ENCODE measurements around the gene PDZD7. TPM values are rescaled to one million over a fixed set of nuclear protein-coding genes. Genes with fewer than 3 reads are reported as not detected.

Gene PDZD7
- polyA plus RNA-seq, 3 donors: 2.3 to 4.3 (median 3.8) TPM

DNA sequence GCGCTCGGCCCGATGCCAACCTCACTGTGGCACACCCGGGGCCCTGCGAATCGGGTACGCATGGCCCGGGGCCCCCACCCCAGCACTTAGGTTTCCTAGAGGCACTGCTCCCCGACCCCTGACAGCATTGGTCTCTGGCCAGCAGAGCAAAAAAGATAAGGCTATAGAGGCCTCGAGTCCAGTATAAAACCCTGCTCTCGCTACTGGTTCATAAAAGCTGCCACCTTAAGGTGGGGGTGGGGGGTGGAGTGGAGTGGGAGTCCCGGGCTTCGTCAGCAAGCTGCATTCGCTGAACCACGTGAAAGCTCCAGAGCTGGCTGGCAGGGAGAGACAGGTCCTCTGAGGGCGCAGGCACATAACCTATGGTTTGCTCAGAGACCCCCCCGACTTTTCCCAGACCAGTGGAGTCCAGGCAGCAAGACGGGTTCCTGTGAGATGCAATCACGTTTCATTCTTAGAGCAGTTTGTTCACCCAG is 32.2 kb upstream of the PDZD7 start:
- no peak for DNase-seq (ENCODE audit: extremely low read depth in 1 of 11, low read depth in 9 of 11, low spot score in 4 of 11)

- peak in 2 of 11 donors; percentile 67 for DNase-seq (ENCODE audit: extremely low read depth in 1 of 11, low read depth in 9 of 11, low spot score in 4 of 11)
Measured at GRCh38 chr10:101062232-101063049, 31.5 kb upstream of the PDZD7 start.

DNA sequence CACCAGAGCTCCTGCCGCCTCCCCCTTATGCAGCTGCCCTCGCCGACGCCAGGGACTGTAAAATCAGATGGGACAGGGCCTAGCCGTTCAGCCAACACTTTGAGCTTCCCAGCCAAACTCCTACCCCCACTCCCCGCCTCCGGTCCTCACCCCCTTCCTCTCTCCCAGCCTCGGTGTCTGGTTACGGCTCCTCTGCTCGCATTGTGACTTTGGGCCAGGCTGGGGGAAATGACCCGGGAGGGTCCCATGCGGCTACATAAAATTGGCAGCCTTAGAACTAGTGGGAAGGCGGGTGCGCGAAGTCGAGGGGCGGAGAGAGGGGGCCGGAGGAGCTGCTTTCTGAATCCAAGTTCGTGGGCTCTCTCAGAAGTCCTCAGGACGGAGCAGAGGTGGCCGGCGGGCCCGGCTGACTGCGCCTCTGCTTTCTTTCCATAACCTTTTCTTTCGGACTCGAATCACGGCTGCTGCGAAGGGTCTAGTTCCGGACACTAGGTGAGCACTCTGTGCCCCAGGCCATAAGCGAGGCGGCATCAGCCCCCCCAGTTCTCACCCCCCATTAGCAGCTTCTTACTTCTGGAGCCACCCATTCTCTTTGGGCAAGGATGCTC is 30.8 kb upstream of the PDZD7 start, which contains the start of gene KAZALD1:
Gene KAZALD1 (plus strand): TSS at position 366 of the 608 bp plus-strand sequence. CDS start 604 bp downstream, outside the sequence.
- peak in 9 of 11 donors; percentile 72 to 89 (median 85) for DNase-seq (ENCODE audit: extremely low read depth in 1 of 11, low read depth in 9 of 11, low spot score in 4 of 11)

DNA sequence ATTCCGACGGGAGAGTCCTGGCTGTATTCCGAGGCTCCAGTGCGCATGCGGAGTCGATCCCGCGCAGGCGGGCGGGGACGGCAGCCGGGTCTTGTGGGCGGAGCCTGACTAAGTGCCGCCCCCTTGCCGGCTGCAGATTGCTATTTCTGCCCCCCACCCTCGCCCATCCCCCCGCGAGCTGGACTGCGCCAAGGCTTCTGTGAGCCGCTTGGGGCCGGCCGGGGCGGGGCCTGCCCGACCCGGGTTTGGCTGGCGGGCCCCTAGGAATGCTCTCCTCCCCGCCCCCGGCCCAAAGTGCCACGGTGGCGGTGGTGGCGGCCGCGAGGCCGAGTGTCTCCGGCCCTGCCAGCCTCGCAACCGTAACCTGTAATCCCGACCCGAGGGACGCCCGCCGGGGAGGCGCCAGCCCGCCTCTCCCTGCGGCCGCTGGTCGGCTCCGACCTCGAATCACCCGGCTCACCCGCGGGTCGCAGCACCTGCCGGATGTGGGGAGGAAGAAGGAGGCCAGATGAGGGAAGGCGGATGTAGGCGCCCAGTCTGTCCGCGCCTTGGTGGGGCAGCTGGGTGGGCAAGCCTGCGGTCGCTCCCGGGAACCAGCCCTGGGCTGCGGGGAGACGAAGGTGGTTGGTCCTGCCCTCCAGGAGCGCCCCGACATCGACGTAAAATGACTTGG is 30.2 kb upstream of the PDZD7 start:
- peak; percentile 80 to 95 (median 92) for DNase-seq (ENCODE audit: extremely low read depth in 1 of 11, low read depth in 9 of 11, low spot score in 4 of 11)

GRCh38 chr10:101060036-101060950 is 29.4 kb upstream of the PDZD7 start:
- DNase-seq (ENCODE audit: extremely low read depth in 1 of 11, low read depth in 9 of 11, low spot score in 4 of 11): peak; percentile 79 to 96 (median 91)

GRCh38 chr10:101056365-101057151 is 25.6 kb upstream of the PDZD7 start:
- DNase-seq (ENCODE audit: extremely low read depth in 1 of 11, low read depth in 9 of 11, low spot score in 4 of 11): no peak

DNA sequence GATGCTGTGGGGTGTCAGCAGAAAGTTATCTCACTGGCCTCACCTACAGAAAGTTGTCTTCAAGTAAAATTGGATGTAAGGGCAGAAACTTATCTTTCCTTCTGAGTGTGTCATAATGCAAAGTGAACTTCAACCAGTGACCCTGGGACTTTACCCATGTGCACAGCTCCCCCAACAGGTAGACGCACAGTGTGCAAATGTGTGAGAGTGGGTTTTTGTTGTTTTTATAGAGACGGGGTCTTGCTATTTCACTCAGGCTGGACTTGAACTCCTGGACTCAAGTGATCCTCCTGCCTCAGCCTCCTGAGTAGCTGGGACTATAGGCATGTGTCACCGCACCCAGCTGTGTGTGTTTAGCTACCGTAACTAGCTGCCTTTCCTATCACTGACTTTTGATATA is 24.5 kb upstream of the PDZD7 start:
- no peak for DNase-seq (ENCODE audit: extremely low read depth in 1 of 11, low read depth in 9 of 11, low spot score in 4 of 11)

DNA sequence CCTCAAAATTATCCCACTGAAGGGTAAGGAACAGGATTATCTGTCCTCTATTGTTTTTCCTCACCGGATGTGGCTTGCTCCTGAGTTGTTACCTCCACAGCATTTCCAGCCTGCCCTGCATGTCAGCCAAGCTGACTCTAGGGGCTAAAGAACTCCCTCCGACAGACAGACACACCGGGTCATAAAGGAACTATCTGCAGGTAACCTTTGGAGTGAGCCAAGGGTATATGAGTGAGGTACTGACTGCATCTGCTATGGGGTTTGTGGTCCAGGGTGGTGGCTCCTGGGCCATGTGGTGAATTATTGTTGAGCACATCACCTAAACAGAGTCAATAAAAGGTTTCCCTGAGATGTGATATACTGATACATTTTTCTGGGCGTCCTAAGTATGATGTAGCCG is 23.9 kb upstream of the PDZD7 start:
- no peak for DNase-seq (ENCODE audit: extremely low read depth in 1 of 11, low read depth in 9 of 11, low spot score in 4 of 11)

GRCh38 chr10:101054351-101054750 is 23.4 kb upstream of the PDZD7 start:
- DNase-seq (ENCODE audit: extremely low read depth in 1 of 11, low read depth in 9 of 11, low spot score in 4 of 11): no peak

DNA sequence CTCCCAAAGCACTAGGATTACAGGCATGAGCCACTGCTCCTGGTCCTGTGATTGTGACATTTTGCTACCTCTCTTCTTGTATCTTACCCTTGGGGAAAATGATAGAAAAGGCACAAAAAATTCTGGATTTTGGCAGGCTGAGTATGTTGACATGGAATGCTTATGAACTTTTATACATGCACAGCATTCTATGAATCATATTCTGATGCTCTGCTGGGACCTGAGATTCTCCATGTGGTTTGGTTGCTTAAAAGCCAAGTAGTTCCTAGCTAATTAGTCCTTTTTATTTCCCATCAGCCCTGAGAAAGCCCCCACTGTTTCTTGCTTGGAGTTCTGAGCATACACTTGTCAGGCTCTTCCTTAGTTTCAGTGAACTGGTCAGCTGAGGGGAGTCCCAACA is 22.6 kb upstream of the PDZD7 start:
- no peak for DNase-seq (ENCODE audit: extremely low read depth in 1 of 11, low read depth in 9 of 11, low spot score in 4 of 11)

GRCh38 chr10:101052285-101052684 is 21.4 kb upstream of the PDZD7 start:
- DNase-seq (ENCODE audit: extremely low read depth in 1 of 11, low read depth in 9 of 11, low spot score in 4 of 11): no peak

DNA sequence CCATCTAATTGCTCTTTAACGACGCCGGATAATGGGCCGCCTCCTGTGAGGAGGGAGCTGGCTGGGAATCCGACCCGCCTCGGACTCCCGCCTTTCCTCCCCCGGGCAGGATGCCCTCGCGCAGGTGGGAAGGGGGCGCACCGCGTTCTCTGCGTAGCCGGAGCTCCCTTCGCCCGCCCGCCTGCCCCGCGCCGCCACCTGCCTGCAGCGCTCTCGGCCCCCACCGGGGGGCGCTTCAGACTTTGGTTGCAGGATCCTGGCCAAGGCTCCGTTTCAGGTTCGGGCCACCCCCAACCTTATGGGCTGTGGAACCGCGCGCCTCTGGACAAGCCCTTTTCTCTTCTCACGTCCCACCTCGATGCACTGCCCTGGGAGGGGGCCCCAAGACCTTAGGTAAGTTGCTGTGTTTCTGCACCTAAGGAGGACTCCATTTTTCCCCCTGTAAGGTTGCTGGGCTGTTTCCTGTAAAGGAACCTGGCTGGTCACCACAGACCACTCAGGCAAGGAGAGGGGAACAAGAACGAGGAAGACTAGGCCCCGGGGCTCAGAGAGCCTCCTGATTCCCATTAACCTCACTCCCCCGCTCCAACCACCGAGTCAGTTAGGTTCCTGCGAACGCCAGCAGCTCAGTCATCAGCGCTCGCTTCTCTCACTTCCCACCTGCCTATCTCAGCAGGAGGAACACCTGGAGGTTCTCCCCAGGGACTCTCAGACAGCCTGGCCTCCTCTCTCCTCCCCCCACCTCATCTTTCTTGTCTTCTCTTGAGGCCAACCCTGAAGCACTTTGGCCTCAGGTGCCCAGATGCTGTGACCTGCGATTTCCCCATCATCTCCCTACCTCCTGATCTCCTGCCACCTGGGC is 19.5 kb upstream of the PDZD7 start:
- DNase-seq (ENCODE audit: extremely low read depth in 1 of 11, low read depth in 9 of 11, low spot score in 4 of 11): peak in 2 of 11 donors; percentile 53 to 54

GRCh38 chr10:101047961-101048892 is 17.3 kb upstream of the PDZD7 start:
- no peak for DNase-seq (ENCODE audit: extremely low read depth in 1 of 11, low read depth in 9 of 11, low spot score in 4 of 11)

GRCh38 chr10:101047268-101047667 is 16.3 kb upstream of the PDZD7 start:
- no peak for DNase-seq (ENCODE audit: extremely low read depth in 1 of 11, low read depth in 9 of 11, low spot score in 4 of 11)

DNA sequence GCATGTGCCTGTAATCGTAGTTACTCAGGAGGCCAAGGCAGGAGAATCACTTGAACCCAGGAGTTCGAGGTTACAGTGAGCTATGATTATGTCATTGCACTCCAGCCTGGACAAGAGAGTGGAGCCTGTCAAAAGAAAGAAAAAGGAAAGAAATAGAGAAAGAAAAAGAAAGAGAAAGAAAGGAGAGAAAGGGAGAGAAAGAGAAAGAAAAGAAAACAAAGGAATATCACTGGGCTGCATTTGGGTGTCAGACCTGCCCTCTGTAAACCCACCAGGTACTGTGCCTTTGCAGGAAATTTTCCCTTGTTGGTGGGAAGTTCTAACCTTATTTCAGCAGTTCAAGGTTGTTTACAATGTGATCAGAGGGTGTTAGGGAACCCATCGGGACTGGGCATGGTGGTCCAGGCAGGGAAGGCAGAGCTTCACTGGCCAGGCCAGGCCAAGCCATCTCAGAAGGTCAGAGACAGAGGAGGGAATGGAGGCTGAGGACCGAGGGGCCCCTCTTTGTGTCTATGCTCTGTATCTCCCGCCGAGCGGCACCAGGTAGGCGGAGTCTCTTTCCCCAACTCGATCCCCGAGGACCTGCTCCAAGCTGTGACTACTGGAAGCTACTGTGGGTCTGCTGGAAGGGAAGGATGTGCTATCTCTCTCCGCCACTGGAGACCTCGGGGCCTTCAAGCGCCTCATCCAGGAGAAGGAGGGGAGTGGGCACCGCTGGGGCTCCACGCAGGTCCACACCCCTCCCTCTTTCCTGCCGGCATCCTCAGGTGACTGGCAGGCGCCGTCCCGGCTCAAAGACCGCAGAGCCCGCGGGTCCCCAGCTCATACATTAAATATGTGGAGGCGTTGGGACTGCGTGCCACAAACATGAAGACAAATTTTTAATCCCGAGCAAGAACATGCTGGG is 15.7 kb upstream of the PDZD7 start:
- DNase-seq (ENCODE audit: extremely low read depth in 1 of 11, low read depth in 9 of 11, low spot score in 4 of 11): no peak

Measured in renal cortex interstitium (tissue), 11 donors.